Measurements from ENCODE around the gene PRRT4.

PRRT4 gene

GRCh38 chr7:128318691-128319090, 42.8 kb downstream of the PRRT4 start:
- Histone ChIP-seq H2BK5ac (ENCODE audit: low read depth, low read length, poor library complexity) (no peak overlapping the region), H4K91ac (ENCODE audit: low read depth, low read length) (no peak overlapping the region), H3K79me1 (ENCODE audit: low read length) (no peaks in the 10 kb centered on the region), H3K4ac (ENCODE audit: low read depth, low read length) (no peak overlapping the region), H3K27me3 (ENCODE audit: insufficient read depth, low read length) (no peaks in the 10 kb centered on the region), H3K4me1 (ENCODE audit: control insufficient read depth in 1 of 2, insufficient read depth in 2 of 2, low read length in 2 of 2) (no peaks in the 10 kb centered on the region), H3K23ac (ENCODE audit: low read length) (no peak overlapping the region), H2AFZ (ENCODE audit: insufficient read depth, low read length, poor library complexity) (no peak overlapping the region), H4K8ac (ENCODE audit: low read depth, low read length) (no peak overlapping the region), H3K36me3 (ENCODE audit: control insufficient read depth in 1 of 2, insufficient read depth in 2 of 2, low read length in 2 of 2) (peaks cover 26 to 46% of the 10 kb centered on the region in 2 experiments), H3K14ac (ENCODE audit: low read length) (no peak overlapping the region), H3K9me3 (ENCODE audit: insufficient read depth, low read depth, low read length) (no peaks in the 10 kb centered on the region), H3K4me3 (ENCODE audit: low read depth, low read length) (no peak overlapping the region), H2AK5ac (ENCODE audit: low read length) (no peak overlapping the region), H3K27ac (ENCODE audit: low read depth, low read length) (no peak overlapping the region), H3K4me2 (ENCODE audit: low read length) (no peak overlapping the region), H3K9ac (ENCODE audit: low read length) (no peak overlapping the region), H3K18ac (ENCODE audit: low read length) (no peak overlapping the region), H2BK120ac (ENCODE audit: insufficient read depth, low read length, poor library complexity) (no peak overlapping the region), H3K79me2 (ENCODE audit: control insufficient read depth, insufficient read depth, low read length, poor library complexity) (no peaks in the 10 kb centered on the region), H2BK12ac (ENCODE audit: low read length) (no peak overlapping the region), H4K12ac (ENCODE audit: low read depth, low read length) (no peak overlapping the region)
- no CpG with 5 or more reads among the region's 5 CpGs for WGBS (ENCODE audit: extremely low coverage, insufficient coverage, insufficient read length)
- no peak for DNase-seq

- Histone ChIP-seq H4K12ac (ENCODE audit: low read depth, low read length) (no peak overlapping the region), H3K79me2 (ENCODE audit: control insufficient read depth, insufficient read depth, low read length, poor library complexity) (no peaks in the 10 kb centered on the region), H3K4me2 (ENCODE audit: low read length) (no peak overlapping the region), H3K27me3 (ENCODE audit: insufficient read depth, low read length) (no peaks in the 10 kb centered on the region), H3K14ac (ENCODE audit: low read length) (no peak overlapping the region), H3K79me1 (ENCODE audit: low read length) (no peaks in the 10 kb centered on the region), H2AK5ac (ENCODE audit: low read length) (no peak overlapping the region), H3K23ac (ENCODE audit: low read length) (no peak overlapping the region), H3K18ac (ENCODE audit: low read length) (no peak overlapping the region), H3K9me3 (ENCODE audit: insufficient read depth, low read depth, low read length) (no peaks in the 10 kb centered on the region), H2AFZ (ENCODE audit: insufficient read depth, low read length, poor library complexity) (no peak overlapping the region), H3K4me3 (ENCODE audit: low read depth, low read length) (no peak overlapping the region), H3K27ac (ENCODE audit: low read depth, low read length) (no peak overlapping the region), H2BK5ac (ENCODE audit: low read depth, low read length, poor library complexity) (no peak overlapping the region), H4K91ac (ENCODE audit: low read depth, low read length) (no peak overlapping the region), H3K4me1 (ENCODE audit: control insufficient read depth in 1 of 2, insufficient read depth in 2 of 2, low read length in 2 of 2) (peaks cover 0 to 6% of the 10 kb centered on the region in 2 experiments), H3K9ac (ENCODE audit: low read length) (no peak overlapping the region), H2BK120ac (ENCODE audit: insufficient read depth, low read length, poor library complexity) (no peak overlapping the region), H4K8ac (ENCODE audit: low read depth, low read length) (no peak overlapping the region), H3K36me3 (ENCODE audit: control insufficient read depth in 1 of 2, insufficient read depth in 2 of 2, low read length in 2 of 2) (peaks cover 23 to 40% of the 10 kb centered on the region in 2 experiments), H2BK12ac (ENCODE audit: low read length) (no peak overlapping the region), H3K4ac (ENCODE audit: low read depth, low read length) (no peak overlapping the region)
- WGBS (ENCODE audit: extremely low coverage, insufficient coverage, insufficient read length) = no CpG with 5 or more reads among the region's 3 CpGs
- DNase-seq = no peak
These were observed 50.5 kb downstream of the PRRT4 start for GRCh38 chr7:128311013-128311412.

- Histone ChIP-seq H2AK5ac (ENCODE audit: low read length) (no peak overlapping the region), H3K4me2 (ENCODE audit: low read length) (no peak overlapping the region), H2BK5ac (ENCODE audit: low read depth, low read length, poor library complexity) (no peak overlapping the region), H2BK120ac (ENCODE audit: insufficient read depth, low read length, poor library complexity) (no peak overlapping the region), H3K9ac (ENCODE audit: low read length) (no peak overlapping the region), H3K14ac (ENCODE audit: low read length) (no peak overlapping the region), H3K27ac (ENCODE audit: low read depth, low read length) (no peak overlapping the region), H3K79me2 (ENCODE audit: control insufficient read depth, insufficient read depth, low read length, poor library complexity) (no peaks in the 10 kb centered on the region), H3K4me1 (ENCODE audit: control insufficient read depth in 1 of 2, insufficient read depth in 2 of 2, low read length in 2 of 2) (peaks cover 0 to 6% of the 10 kb centered on the region in 2 experiments), H3K4ac (ENCODE audit: low read depth, low read length) (no peak overlapping the region), H4K91ac (ENCODE audit: low read depth, low read length) (no peak overlapping the region), H3K4me3 (ENCODE audit: low read depth, low read length) (no peak overlapping the region), H4K12ac (ENCODE audit: low read depth, low read length) (no peak overlapping the region), H3K18ac (ENCODE audit: low read length) (no peak overlapping the region), H3K36me3 (ENCODE audit: control insufficient read depth in 1 of 2, insufficient read depth in 2 of 2, low read length in 2 of 2) (peaks cover 26 to 44% of the 10 kb centered on the region in 2 experiments), H4K8ac (ENCODE audit: low read depth, low read length) (no peak overlapping the region), H2BK12ac (ENCODE audit: low read length) (no peak overlapping the region), H3K9me3 (ENCODE audit: insufficient read depth, low read depth, low read length) (no peaks in the 10 kb centered on the region), H3K79me1 (ENCODE audit: low read length) (no peaks in the 10 kb centered on the region), H2AFZ (ENCODE audit: insufficient read depth, low read length, poor library complexity) (no peak overlapping the region), H3K23ac (ENCODE audit: low read length) (no peak overlapping the region), H3K27me3 (ENCODE audit: insufficient read depth, low read length) (no peaks in the 10 kb centered on the region)
- WGBS (ENCODE audit: extremely low coverage, insufficient coverage, insufficient read length) = no CpG with 5 or more reads among the region's 5 CpGs
- DNase-seq = no peak
These were observed 51.0 kb downstream of the PRRT4 start for GRCh38 chr7:128310499-128310898.

- Histone ChIP-seq H3K18ac (ENCODE audit: low read length) (no peak overlapping the region), H3K27ac (ENCODE audit: low read depth, low read length) (no peak overlapping the region), H2AFZ (ENCODE audit: insufficient read depth, low read length, poor library complexity) (no peak overlapping the region), H3K36me3 (ENCODE audit: control insufficient read depth in 1 of 2, insufficient read depth in 2 of 2, low read length in 2 of 2) (peaks cover 27 to 45% of the 10 kb centered on the region in 2 experiments), H3K79me2 (ENCODE audit: control insufficient read depth, insufficient read depth, low read length, poor library complexity) (no peaks in the 10 kb centered on the region), H3K4me3 (ENCODE audit: low read depth, low read length) (no peak overlapping the region), H3K27me3 (ENCODE audit: insufficient read depth, low read length) (no peaks in the 10 kb centered on the region), H2AK5ac (ENCODE audit: low read length) (no peak overlapping the region), H3K4me2 (ENCODE audit: low read length) (no peak overlapping the region), H2BK5ac (ENCODE audit: low read depth, low read length, poor library complexity) (no peak overlapping the region), H3K79me1 (ENCODE audit: low read length) (no peaks in the 10 kb centered on the region), H2BK12ac (ENCODE audit: low read length) (no peak overlapping the region), H3K9ac (ENCODE audit: low read length) (no peak overlapping the region), H4K8ac (ENCODE audit: low read depth, low read length) (no peak overlapping the region), H4K91ac (ENCODE audit: low read depth, low read length) (no peak overlapping the region), H2BK120ac (ENCODE audit: insufficient read depth, low read length, poor library complexity) (no peak overlapping the region), H3K9me3 (ENCODE audit: insufficient read depth, low read depth, low read length) (no peaks in the 10 kb centered on the region), H3K14ac (ENCODE audit: low read length) (no peak overlapping the region), H3K4ac (ENCODE audit: low read depth, low read length) (no peak overlapping the region), H3K23ac (ENCODE audit: low read length) (no peak overlapping the region), H4K12ac (ENCODE audit: low read depth, low read length) (no peak overlapping the region), H3K4me1 (ENCODE audit: control insufficient read depth in 1 of 2, insufficient read depth in 2 of 2, low read length in 2 of 2) (peaks cover 0 to 6% of the 10 kb centered on the region in 2 experiments)
- no CpG with 5 or more reads among the region's 5 CpGs for WGBS (ENCODE audit: extremely low coverage, insufficient coverage, insufficient read length)
- no peak for DNase-seq
These were observed 51.5 kb downstream of the PRRT4 start for GRCh38 chr7:128309976-128310375.

Measured in trophoblast cell (in vitro differentiated cells and primary cell).